ENCODE data around the gene NELL1.

NELL1 gene

DNA sequence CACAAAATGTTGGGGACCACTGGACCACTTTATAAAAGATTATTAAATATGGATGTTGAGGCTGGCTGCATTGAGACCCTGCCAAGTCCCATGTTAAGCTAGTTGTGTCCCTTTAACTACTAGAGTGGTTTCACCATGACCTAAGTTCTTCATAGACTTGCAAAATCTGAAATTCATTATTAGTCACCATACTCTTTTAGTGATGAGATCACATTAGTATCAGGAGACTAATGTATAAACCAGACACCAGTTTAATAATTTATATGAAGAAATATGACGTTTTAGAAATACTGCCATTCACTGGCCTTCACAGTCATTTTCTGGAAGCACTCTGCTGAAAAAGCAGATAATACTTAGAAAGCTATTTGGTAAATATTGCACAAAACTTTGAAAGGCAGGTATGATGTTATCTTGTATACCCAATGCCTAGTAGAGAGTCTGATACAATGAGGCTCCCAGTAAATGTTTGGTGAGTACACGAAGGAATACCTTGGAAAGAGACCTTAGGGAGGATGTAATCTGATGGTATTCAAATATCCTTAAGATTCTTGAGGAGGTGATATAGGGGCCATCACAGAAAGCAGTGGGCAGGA is 795.3 kb downstream of the NELL1 start:
- no peak for DNase-seq
- no peak overlapping the region for H3K27ac ChIP-seq
- TF ChIP-seq, protein P1, sequence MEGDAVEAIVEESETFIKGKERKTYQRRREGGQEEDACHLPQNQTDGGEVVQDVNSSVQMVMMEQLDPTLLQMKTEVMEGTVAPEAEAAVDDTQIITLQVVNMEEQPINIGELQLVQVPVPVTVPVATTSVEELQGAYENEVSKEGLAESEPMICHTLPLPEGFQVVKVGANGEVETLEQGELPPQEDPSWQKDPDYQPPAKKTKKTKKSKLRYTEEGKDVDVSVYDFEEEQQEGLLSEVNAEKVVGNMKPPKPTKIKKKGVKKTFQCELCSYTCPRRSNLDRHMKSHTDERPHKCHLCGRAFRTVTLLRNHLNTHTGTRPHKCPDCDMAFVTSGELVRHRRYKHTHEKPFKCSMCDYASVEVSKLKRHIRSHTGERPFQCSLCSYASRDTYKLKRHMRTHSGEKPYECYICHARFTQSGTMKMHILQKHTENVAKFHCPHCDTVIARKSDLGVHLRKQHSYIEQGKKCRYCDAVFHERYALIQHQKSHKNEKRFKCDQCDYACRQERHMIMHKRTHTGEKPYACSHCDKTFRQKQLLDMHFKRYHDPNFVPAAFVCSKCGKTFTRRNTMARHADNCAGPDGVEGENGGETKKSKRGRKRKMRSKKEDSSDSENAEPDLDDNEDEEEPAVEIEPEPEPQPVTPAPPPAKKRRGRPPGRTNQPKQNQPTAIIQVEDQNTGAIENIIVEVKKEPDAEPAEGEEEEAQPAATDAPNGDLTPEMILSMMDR (IDR thresholded peaks at IDR 0.05), result no peak
- intact Hi-C loops (cut with DNase I; ENCODE audit: low total_unique reads), result no loop called here
- H3K9me3 ChIP-seq, result no peaks in the 10 kb centered on the region
- no peak overlapping the region for H3K4me3 ChIP-seq
- no peaks in the 10 kb centered on the region for H3K36me3 ChIP-seq
- no peaks in the 10 kb centered on the region for H3K27me3 ChIP-seq
- no peaks in the 10 kb centered on the region for H3K4me1 ChIP-seq

- H3K9me3 ChIP-seq, result no peaks in the 10 kb centered on the region
- H3K27ac ChIP-seq, result no peak overlapping the region
- H3K4me3 ChIP-seq, result no peak overlapping the region
- H3K4me1 ChIP-seq, result no peaks in the 10 kb centered on the region
- H3K36me3 ChIP-seq, result no peaks in the 10 kb centered on the region
- intact Hi-C loops (cut with DNase I; ENCODE audit: low total_unique reads), result no loop called here
- TF ChIP-seq, protein P1 (IDR thresholded peaks at IDR 0.05), result no peak
- no peaks in the 10 kb centered on the region for H3K27me3 ChIP-seq
- DNase-seq, result no peak
These were observed 795.8 kb downstream of the NELL1 start for GRCh38 chr11:21465203-21465602.

DNA sequence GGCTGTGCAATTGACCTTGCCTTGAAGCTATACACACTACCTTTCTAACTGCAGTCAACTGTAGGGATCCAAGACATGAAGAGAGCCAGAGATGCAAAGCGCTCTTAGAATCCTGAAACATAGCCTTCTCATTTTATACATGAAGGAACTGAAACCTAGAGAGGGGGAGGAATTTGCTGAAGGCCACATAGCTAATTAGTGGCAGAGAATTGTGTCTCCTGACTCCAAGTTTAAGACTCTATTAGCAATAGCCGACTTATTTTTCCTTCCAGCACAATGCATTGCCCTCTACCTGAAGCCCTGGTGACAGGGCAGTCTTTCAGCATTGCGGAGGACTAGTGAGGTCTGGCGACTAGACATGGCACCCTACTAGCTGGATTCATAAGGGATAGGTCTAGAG is 796.5 kb downstream of the NELL1 start:
- H3K27me3 ChIP-seq, result no peaks in the 10 kb centered on the region
- H3K27ac ChIP-seq, result no peak overlapping the region
- no peak for DNase-seq
- TF ChIP-seq, protein P1 (IDR thresholded peaks at IDR 0.05), result no peak
- no peak overlapping the region for H3K4me3 ChIP-seq
- intact Hi-C loops (cut with DNase I; ENCODE audit: low total_unique reads), result no loop called here
- H3K9me3 ChIP-seq, result no peaks in the 10 kb centered on the region
- no peaks in the 10 kb centered on the region for H3K4me1 ChIP-seq
- H3K36me3 ChIP-seq, result no peaks in the 10 kb centered on the region

DNA sequence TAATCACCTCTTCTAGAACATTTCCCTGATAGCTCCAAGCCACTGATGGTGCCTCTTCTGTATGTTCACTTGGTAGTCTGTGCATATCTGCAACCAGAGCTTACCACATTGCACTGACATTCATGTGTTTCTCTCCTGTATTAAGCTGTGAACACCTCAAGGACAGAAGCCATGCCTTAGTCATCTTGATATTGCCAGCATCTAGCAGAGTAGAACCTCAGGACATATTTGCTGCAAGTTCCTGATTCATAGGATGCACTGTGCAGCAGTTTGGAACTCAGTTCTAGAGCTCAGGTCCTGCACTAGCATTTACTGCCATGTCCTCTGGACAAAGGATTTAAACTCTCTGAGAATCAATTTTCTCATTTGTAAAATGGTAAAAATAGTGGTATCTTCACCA is 801.1 kb downstream of the NELL1 start:
- Histone ChIP-seq H3K4me3 (no peak overlapping the region), H3K4me1 (no peaks in the 10 kb centered on the region), H3K9me3 (no peaks in the 10 kb centered on the region), H3K27ac (no peak overlapping the region), H3K27me3 (no peaks in the 10 kb centered on the region), H3K36me3 (no peaks in the 10 kb centered on the region)
- DNase-seq, result no peak
- intact Hi-C loops (cut with DNase I; ENCODE audit: low total_unique reads), result no loop called here
- TF ChIP-seq, protein P1 (IDR thresholded peaks at IDR 0.05), result no peak

DNA sequence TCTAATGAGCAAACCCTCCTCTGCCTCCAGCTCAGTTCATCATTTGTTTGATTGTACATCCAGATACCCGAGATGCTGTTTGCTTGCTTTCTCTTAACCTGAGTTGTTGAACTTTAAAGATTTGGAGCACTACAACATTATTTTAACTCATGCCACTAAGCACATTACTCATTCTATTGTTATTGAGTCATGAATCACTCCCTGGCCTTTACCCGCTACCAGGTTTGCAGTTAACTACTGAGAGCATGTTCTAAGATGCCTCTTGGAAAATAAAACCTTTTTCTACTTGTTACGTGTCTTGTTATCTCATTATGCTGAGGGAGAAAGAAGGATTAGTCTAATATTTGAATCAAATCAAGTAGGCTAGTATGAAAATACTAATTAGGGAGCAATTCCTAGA is 802.9 kb downstream of the NELL1 start:
- H3K27me3 ChIP-seq, result no peaks in the 10 kb centered on the region
- no peaks in the 10 kb centered on the region for H3K36me3 ChIP-seq
- no peaks in the 10 kb centered on the region for H3K4me1 ChIP-seq
- H3K4me3 ChIP-seq, result no peak overlapping the region
- no peak for DNase-seq
- TF ChIP-seq, protein P1 (IDR thresholded peaks at IDR 0.05), result no peak
- no peaks in the 10 kb centered on the region for H3K9me3 ChIP-seq
- intact Hi-C loops (cut with DNase I; ENCODE audit: low total_unique reads), result no loop called here
- H3K27ac ChIP-seq, result no peak overlapping the region

- Histone ChIP-seq H3K36me3 (no peaks in the 10 kb centered on the region), H3K27me3 (no peaks in the 10 kb centered on the region), H3K4me1 (no peaks in the 10 kb centered on the region), H3K4me3 (no peak overlapping the region), H3K27ac (no peak overlapping the region), H3K9me3 (no peaks in the 10 kb centered on the region)
- intact Hi-C loops (cut with DNase I; ENCODE audit: low total_unique reads), result no loop called here
- TF ChIP-seq, protein P1 (IDR thresholded peaks at IDR 0.05), result no peak
- no peak for DNase-seq
These were observed 805.1 kb downstream of the NELL1 start for GRCh38 chr11:21474529-21474928.

All from tibial artery (tissue), 4 donors.